ENCODE measurements around the gene PIP5K1C.

DNA sequence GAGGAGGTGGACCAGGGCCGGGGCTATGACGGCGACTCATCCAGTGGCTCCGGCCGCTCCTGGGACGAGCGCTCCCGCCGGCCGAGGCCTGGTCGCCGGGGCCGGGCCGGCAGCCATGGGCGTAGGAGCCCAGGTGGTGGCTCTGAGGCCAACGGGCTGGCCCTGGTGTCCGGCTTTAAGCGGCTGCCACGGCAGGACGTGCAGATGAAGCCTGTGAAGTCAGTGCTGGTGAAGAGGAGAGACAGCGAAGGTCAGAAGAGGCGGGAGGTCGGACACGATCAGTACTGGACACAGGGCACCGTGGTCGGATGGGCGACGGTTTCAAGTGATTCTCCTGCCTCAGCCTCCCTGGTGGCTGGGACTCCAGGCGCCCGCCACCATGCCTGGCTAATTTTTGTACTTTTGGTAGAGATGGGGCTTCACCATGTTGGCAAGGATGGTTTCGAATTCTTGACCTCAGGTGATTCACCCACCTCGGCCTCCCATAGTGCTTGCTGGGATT, 30.2 kb upstream of the PIP5K1C start:
- TF ChIP-seq POLR2AphosphoS5 (IDR thresholded peaks at IDR 0.05), result no peak
- no peak for TF ChIP-seq CTCF (IDR thresholded peaks at IDR 0.05)

All from breast epithelium (tissue), 3 donors.